Fibroblast of the aortic adventitia (primary cell): ENCODE data around the gene SBF2. TPM values are rescaled to one million over a fixed set of nuclear protein-coding genes. Genes with fewer than 3 reads are reported as not detected.
"Not testable (repeated sequence)": the region's sequence is repeated elsewhere in the genome, so short reads cannot be mapped to it uniquely, and the experiment has no call there.

Experiments used
- DNase-seq: peaks from one replicate; pipeline ENCODE4 v3.0.0-alpha.2; 2010; ENCODE audit warnings: low read depth
- H3K4me3 ChIP-seq: 2 replicates; pipeline ENCODE4 v1.5.1; 2011; ENCODE audit warnings: low read depth, mild to moderate bottlenecking, control low read depth, low read length, moderate library complexity
- total RNA-seq: library from RNA; depleted of rRNA; stranded (reverse); fragments of >200 nt; gene quantifications from 2 replicates; pipeline ENCODE4 v1.2.3, GENCODE V29; 2012; ENCODE audit warnings: low replicate concordance
- TF ChIP-seq, protein P1 (sequence below): IDR thresholded peaks from 2 replicates; pipeline ENCODE4 v1.5.1; 2011; ENCODE audit warnings: mild to moderate bottlenecking, low read length, control low read depth, inconsistent platforms; ENCODE audit not compliant: insufficient read depth

Gene SBF2
- total RNA-seq, 1 donor = 65.3 TPM

DNA sequence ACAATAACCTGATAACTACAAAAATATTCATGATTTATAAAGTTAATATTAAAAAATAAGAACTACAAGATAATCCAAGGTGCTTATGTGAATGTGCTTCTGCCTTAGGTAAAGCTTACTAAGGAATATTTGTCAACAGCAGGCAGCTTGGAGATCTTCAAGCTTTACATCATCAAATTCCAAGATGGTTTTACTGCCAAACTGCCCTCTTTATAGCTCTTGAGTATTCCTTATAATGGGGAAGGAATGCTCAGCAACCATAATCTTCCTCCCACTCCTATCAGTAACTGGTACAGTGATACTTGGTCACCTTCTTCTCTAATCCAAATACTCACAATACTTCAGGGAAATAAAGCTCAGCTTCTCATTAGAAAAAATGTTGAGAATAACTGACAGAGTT, 30.1 kb downstream of the SBF2 start:
- peak; percentile 63 for DNase-seq
- no peak overlapping the region for H3K4me3 ChIP-seq
- TF ChIP-seq, protein P1, sequence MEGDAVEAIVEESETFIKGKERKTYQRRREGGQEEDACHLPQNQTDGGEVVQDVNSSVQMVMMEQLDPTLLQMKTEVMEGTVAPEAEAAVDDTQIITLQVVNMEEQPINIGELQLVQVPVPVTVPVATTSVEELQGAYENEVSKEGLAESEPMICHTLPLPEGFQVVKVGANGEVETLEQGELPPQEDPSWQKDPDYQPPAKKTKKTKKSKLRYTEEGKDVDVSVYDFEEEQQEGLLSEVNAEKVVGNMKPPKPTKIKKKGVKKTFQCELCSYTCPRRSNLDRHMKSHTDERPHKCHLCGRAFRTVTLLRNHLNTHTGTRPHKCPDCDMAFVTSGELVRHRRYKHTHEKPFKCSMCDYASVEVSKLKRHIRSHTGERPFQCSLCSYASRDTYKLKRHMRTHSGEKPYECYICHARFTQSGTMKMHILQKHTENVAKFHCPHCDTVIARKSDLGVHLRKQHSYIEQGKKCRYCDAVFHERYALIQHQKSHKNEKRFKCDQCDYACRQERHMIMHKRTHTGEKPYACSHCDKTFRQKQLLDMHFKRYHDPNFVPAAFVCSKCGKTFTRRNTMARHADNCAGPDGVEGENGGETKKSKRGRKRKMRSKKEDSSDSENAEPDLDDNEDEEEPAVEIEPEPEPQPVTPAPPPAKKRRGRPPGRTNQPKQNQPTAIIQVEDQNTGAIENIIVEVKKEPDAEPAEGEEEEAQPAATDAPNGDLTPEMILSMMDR = no peak

GRCh38 chr11:10261821-10262220, 32.2 kb downstream of the SBF2 start:
- TF ChIP-seq, protein P1 = no peak
- DNase-seq = no peak
- H3K4me3 ChIP-seq = no peak overlapping the region

DNA sequence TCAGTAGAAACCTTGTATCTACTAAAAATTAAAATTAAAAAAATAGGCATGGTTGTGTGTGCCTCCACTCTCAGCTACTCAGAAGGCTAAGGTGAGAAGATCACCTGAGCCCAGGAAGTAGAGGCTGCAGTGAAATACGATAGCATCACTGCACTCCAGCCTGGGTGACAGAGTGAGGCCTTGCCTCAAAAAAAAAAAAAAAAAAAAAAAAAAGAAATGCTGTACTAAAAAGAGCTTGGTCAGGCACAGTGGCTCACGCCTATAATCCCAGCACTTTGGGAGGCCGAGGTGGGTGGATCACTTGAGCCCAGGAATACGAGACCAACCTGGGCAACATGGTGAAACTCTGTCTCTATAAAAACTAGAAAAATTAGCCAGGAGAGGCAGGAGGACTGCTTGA, 36.5 kb downstream of the SBF2 start:
- no peak for DNase-seq
- H3K4me3 ChIP-seq = no peak overlapping the region
- TF ChIP-seq, protein P1 = no peak

DNA sequence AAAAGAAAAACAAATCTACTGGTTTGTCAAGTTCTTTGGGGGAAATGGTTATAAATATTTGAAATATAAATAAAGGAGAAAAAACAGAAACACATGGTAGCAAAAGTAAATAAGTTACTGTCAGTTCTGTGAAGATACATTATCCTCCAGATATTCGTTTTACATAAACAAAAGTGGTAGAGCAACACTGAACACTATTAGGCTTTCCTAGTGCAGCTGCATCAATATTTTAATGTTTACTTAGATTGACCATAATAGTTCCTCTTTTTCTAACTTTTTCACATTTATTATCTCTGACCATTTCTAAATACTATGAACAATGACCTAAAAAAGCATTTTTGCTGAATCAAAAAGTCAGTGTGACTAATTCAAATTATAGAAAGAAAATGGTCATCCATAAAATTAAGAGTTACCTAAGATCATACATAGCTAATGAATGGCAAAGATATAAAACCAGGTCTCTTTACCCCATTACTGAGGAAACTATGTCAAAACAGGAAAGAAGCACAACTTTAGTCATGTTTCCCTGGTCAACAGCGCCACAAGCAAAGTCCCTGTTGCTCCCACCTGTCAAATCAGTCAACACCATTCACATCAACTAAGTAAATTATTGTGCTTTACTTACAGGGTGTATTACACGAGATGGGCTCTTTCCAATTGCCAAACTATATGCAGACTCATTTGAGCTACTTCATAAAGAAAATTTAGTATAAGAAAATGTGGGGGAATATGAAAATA, 38.5 kb downstream of the SBF2 start:
- TF ChIP-seq, protein P1 = no peak
- H3K4me3 ChIP-seq = no peak overlapping the region
- DNase-seq = no peak

- H3K4me3 ChIP-seq, DNase-seq: not testable (repeated sequence)
These were observed 44.4 kb downstream of the SBF2 start for GRCh38 chr11:10249448-10250131.

DNA sequence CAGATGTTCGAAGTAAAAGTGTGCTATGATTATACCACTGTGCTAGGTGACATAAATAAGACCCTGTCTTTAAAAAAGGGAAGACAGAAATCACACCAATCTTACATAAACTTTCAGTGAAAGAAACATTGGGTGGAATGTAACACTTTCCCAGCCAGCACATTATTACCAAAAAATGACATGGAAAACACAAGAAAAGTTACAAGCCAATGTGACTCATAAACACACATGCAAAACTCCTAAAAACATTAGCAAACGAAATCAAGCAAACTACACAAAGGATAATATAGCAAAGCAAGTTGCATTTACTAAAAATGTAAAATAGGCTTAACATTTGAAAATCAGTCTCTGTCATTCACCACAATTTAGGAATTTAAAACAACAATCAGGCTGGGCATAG, 47.0 kb downstream of the SBF2 start:
- no peak for DNase-seq
- TF ChIP-seq, protein P1 = no peak
- no peak overlapping the region for H3K4me3 ChIP-seq

- DNase-seq = no peak
- H3K4me3 ChIP-seq = no peak overlapping the region
- TF ChIP-seq, protein P1 = no peak
These were observed 50.0 kb downstream of the SBF2 start for GRCh38 chr11:10243896-10244575.
